Daoy (cell line): ENCODE data around the gene MAP2K6. TPM values are rescaled to one million over a fixed set of nuclear protein-coding genes. Genes with fewer than 3 reads are reported as not detected.
A peak's percentile ranks its signal among the peaks of the same experiment; 100 is the strongest.

ENCODE experiments used
- DNase-seq: peaks from one replicate; pipeline ENCODE4 v3.0.0-alpha.2; 2015; ENCODE audit warnings: low read depth
- total RNA-seq: library from RNA; depleted of rRNA; stranded (reverse); fragments of >200 nt; shearing (Covaris generic); gene quantifications from 2 replicates; pipeline ENCODE4 v1.2.3, GENCODE V29; 2014; rRNA removed

Gene MAP2K6
- total RNA-seq, 1 experiment from 2014 or later = 0.40 TPM

DNA sequence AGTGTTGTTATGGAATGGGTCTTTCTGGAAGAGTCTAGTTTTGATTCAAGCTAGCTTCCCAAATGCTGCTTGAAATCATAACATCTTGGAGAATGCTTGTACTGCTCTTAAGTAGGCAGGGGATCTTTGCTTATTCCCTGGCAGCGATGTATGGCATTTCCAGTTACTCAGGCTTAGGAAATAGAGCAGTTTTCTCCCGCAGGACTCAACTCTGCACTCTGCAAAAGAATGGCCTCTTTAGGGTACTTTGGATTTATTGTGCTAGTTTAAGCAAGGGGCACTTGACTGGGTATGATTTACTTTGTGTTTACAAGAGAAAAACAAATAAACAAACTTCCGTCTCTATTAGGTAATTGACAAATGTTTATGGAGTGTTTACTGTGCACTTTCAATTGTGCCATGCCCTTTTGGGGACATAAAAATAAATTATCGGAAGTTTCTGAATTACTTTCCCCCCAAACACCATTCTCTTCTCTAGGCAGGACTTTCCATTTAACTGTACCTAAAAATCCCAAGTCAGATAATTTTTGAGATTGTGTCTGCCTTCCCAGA lies 164.0 kb downstream of the MAP2K6 start:
- DNase-seq = no peak

- no peak for DNase-seq
These were observed 165.6 kb downstream of the MAP2K6 start for GRCh38 chr17:69579961-69580677.

- no peak for DNase-seq
These were observed 166.8 kb downstream of the MAP2K6 start for GRCh38 chr17:69581061-69581961.

- DNase-seq = no peak
These were observed 173.8 kb downstream of the MAP2K6 start for GRCh38 chr17:69588316-69588715.

DNA sequence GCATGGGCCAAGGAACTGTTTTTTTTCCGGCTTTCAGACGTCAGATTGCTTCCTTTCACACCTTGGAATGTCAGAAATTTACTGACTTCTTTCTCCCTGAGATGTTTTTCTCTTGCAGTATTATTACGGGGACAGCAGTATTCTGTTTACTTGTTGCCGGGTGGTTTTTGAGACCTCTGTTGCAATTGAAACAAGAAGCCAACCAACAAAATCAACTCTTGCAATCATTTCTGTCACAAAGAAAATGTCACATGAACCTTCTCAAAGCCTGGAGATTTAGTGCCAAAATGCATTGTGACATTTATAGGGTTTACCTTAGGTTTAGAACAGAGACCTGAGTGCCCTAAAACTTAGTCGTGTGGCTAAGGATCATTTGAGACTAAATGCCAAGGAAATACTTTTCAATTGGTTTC lies 174.3 kb downstream of the MAP2K6 start:
- no peak for DNase-seq

DNA sequence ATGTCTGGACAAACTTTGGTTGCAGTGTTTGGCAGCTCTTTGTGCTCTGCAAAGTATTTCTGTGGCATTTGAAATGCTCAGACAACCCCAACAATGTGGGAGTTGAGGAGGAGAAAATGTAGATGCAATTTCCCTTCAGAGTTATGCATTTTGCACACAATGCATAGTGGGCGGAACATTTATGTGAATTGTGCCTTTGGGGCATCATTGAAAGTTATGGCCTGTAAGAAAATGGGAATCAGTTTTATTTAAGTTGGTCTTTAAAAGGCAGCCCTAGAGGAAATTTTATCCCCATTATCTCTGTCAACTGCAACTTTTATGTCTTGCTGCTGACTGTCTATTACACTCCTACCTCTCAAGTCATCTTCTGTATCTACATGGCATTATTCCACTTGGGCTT lies 176.2 kb downstream of the MAP2K6 start:
- DNase-seq = no peak

- DNase-seq = no peak
These were observed 178.3 kb downstream of the MAP2K6 start for GRCh38 chr17:69592692-69593350.

DNA sequence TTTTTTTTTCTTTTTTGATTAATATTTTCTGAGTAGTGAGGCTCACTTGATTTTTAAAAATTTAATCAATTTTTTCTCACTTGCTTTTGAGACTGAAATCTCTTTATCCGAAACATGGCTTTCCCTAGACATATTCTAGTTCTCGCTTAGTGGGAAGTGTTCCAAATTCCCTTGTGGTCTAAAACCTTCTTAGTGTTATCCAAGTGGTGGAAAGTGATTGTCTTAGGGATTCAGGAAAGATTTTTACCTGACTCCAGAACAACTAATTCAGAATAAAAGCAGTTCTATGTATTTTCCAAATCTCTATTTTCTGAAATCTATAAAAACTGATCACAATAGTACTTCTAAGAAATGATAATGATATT lies 178.8 kb downstream of the MAP2K6 start:
- DNase-seq = no peak

DNA sequence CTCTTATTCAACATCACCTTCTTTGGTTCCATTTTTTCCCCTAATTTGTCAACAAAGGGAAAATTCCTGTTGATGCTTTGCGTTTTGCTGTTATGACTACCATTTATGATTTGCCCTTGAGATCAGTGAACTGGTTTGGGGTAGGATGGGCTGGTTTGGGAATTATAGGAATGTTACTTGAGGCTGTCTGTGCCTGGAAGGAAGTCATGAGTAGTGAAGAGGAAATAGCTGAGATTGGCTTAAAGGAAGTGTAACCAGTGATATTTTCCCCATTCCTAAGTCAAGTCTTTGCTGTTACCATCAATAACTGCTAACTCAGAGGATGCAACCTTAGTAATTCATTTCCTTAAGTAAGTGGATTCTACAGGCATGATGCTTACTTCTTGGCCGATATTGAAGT lies 179.2 kb downstream of the MAP2K6 start:
- DNase-seq = no peak

GRCh38 chr17:69594641-69595040 lies 180.1 kb downstream of the MAP2K6 start:
- no peak for DNase-seq

DNA sequence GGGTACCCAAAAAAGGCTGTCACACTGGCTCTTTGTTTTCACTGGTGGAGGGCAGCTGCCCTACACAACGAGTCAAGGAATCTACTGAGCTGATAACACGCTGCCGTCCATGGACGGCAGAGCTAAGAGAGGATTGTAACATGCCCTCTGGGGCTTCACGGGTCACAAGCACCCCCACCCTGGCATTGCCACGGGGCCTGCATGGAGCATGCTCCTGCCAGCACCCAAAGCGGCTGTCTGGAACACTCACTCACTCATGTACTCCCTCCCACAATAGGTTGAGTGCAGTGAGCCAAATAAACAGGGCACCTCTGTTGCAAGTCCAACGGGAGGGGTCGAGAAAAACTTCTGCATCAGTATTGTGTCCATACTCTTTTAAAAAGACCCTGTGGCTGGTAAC lies 181.6 kb downstream of the MAP2K6 start:
- DNase-seq = no peak

- DNase-seq = peak; percentile 43
These were observed 183.6 kb downstream of the MAP2K6 start for GRCh38 chr17:69597898-69598692.

DNA sequence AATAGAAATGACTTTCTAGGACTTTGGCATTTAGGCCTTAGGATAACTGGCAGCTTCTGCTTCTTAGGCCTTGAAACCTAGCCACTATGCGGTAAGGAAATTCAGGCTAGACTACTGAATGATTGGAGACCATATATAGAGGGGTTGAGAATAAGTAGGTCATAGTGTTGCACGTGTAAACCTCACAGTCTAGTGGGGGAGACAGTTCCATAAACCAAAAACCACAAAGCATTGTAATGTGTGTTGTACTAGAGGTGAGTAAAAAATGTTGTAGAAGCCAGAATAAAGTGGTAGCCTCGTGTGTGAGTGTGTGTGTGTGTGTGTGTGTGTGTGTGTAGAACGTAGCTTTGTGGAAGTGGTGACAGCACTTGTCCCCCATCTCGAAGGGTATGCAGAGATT lies 188.5 kb downstream of the MAP2K6 start:
- DNase-seq = no peak

Other genes starting within 250 kb of the MAP2K6 start
- 0.06 TPM in 1 of 2 replicates, not detected in the other for gene ABCA10, start 185.9 kb upstream of the MAP2K6 start, total RNA-seq
- gene ABCA5, start 87.6 kb upstream of the MAP2K6 start, total RNA-seq = 4.0 and 9.7 TPM in 2 replicates